ENCODE results near the gene PACRGL.
A peak's percentile ranks its signal among the peaks of the same experiment; 100 is the strongest.

GRCh38 chr4:20773144-20773997 is 73.1 kb downstream of the PACRGL start:
- TF ChIP-seq POLR2A (IDR thresholded peaks at IDR 0.05) (no peak), CTCF (IDR thresholded peaks at IDR 0.05) (peak in 4 of 6 experiments; percentile 49 to 65 (median 56))
